NCI-H2196 treated with DMSO at 0.1 percent for 48 hours (cell line): Measurements from ENCODE around the gene CADPS2.
"Not testable (repeated sequence)": the region's sequence is repeated elsewhere in the genome, so short reads cannot be mapped to it uniquely, and the experiment has no call there.

Source experiments
- DNase-seq: peaks from one replicate; lab custom pipeline; 2025; ENCODE audit not compliant: unreplicated experiment; lab: John Stamatoyannopoulos, UW

The CADPS2 gene

DNA sequence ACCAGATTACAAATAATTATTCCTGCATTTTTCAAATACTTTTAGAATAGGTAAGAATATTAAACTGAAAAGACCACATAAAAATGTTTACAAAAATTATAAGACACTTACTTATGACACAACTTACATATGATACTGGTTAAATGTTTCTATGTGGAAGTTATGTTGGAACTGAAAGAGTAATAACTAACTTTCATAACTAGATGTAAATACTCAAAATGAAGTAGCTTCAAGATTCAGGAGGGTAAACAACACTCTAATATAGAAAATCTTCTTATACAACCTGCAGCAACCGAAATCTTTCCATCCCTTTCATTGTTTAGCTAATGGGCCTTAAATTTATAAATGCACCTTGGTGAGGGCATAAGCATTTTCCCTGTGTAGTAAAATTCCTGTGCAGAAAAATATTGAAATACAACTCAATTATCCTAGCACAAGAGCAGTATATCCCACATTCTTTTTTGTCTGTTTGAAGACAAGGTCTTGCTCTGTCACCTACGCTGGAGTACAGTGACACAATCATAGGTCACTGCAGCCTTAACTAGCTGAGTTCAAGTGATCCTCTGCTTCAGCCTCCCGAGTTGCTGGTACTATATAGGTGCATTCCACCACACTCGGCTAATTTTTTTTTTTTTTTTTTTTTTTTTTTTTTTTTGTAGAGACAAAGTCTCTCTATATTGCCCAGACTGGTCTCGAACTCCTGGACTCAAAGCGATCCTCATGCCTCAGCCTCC, 168.7 kb downstream of the CADPS2 start:
- no peak for DNase-seq

DNA sequence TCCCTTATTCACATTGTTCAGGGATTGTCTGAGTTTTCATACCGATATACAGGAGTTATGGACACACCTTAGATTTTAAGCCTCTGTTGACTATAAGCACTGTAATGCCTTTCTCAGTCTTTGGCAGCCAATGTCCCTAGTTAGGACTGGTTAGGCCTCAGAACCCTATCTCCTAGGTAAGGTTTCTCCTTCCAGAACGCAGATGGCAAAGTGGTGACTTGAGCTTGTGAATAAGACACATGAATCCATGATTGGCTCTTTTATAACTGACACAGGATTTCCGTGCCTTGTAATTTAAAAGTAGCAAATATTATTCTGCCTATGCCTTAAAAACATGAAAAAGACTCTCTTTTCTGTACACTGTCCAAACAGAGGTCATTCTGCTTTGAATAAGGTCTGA, 171.1 kb downstream of the CADPS2 start:
- DNase-seq: no peak

DNA sequence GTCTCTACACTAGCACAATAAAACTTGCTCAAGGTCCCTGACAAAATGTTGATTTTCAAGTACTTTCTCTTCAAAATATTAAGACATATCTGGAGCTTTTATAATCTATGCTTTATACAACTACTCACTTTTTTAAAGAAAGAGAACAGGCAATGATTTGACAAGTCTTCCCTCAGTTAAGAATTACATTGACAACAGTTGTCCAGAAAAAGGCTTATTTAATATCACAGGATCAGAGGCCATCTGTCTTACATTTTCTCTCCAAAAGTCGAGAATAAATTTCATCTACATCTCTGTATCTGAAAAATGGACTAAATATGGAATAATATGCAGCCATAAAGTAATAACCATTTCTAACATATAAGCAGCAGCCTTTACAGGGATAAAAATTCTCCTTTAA, 175.3 kb downstream of the CADPS2 start:
- no peak for DNase-seq

DNA sequence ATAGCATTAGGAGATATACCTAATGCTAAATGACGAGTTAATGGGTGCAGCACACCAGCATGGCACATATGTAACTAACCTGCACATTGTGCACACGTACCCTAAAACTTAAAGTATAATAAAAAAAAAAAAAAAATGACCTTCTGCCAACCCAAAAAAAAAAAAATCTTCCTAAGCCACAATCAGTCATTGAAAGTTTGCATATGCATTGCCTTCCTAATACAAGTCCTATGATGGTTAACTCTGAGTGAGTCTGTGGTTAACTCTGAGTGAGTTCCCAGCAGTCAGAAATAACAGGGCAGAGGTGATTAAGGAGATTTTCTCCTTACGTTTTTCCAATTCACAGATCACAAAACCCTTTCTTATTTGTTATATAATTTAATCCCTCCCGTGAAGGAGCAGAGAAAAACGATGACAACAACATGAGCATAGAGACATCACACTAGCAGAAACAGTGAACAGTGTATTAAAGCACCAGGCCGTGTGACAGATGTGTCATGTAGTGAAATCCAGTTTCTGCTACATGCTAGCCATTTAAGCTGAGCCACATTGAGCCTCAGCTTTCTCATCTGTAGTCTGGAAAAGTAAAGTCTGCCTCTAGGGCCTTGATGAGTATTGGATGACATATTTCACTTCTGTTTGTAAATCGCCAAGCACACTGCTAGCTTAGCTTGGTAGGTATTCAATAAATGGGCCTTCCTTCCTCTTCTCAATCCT, 176.2 kb downstream of the CADPS2 start:
- DNase-seq: no peak

DNA sequence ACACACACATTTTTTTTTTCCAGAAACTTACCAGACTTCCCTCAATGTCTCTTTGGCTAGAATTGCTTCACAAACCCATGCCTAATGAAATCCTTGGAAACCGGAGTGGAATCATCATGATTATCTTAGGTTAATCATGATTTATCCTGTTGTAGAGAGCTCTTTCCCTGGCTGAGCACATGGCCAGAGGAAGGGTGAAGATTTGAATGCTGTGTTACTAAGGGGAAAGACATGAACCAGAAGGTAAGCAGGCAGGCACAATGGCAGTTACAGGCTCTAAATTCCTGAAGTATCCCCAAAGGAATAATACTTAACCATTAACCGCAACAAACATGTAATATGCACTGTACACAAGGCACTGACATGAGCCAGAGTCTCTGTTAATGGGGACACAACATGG, 179.4 kb downstream of the CADPS2 start:
- no peak for DNase-seq

DNA sequence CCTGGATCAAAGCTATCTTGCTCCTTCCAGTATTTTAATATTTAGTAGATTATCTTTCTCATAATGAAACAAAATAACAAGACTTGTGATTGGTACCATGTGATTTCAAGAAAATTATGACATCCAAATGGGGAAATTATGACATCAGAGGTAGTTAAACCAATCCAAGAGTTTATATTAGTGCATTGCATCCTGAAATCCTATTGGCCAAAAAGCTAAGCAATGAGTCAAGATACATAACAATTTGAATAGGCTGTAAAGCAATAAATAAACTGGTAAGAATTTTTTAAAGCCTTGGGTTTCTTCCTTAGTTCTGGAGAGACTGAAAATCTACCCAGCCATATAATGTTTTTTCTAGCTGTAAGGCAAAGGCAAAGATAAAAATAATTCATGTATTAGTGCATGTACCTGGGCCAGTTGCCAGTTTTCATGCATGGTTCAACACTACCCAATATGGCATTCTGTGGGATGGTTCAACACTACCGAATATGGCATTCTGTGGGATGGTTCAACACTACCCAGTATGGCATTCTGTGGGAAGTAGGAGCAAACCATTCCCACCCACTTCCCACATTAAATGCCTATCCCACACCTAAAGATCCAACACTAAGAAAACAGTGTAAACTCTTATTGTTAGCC, 183.3 kb downstream of the CADPS2 start, which contains the start of gene RNF148:
RNF148 (minus strand) TSS at position 51 of the 639 bp plus-strand sequence. CDS start 172 bp downstream, outside the sequence.
- DNase-seq: no peak

DNA sequence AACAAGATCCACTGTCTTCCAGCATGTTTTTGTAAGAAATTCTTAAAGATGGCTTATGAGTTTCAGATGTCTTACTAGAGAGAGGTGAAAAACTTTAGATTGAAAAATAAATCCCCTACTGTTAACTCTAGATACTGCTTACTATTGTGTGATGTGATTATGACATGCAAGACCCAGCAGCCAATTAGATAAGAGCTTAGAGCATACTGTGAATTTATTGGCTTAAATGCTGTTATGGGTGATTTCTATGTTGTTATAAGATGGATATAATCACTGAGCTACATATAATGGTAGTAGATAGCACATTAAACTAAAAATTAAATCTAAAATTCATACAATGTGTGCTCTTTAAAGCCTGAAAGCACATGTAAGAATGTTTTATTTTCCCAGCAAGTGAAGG, 187.2 kb downstream of the CADPS2 start, which contains the start of gene RNF133:
RNF133 (minus strand) TSS at position 101 of the 400 bp plus-strand sequence. CDS start 199 bp downstream, outside the sequence.
- DNase-seq: no peak

DNA sequence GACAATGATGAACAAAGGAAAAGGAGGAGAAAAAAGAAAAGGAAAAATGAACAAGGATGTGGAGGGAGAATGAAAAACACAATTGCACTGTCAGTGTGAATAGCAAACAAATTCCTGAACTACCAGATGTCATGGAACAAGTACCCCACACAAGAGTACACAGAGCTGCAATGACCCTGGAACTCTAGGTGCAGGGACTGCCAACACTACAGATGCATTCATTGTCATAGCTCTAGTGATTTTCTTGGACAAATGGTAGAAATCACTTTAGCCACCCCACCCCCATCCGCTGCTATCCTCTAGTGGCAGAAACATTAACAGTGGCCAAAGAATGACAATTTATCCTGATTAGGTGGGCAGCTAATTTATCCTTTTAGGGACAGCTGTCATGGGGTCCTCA, 190.4 kb downstream of the CADPS2 start:
- no peak for DNase-seq

DNA sequence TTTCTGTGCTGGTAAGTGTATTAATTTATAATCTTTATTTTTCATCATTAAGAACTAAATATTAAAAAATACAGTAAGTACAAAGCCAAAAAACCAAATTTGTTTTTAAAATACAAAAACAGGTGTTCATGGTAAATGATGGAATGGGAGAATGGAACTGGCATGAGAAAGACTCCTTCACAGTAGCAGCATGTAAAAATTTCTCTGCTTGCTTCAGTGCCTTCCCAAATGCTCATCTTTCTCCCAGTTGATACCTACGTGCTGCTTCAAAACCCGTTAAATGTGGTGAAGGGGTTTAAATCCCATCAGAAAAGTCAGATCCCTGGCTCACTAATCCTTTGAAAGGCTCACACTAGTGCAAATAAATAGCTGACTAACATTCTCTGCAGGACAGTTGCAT, 191.6 kb downstream of the CADPS2 start:
- DNase-seq: no peak

DNA sequence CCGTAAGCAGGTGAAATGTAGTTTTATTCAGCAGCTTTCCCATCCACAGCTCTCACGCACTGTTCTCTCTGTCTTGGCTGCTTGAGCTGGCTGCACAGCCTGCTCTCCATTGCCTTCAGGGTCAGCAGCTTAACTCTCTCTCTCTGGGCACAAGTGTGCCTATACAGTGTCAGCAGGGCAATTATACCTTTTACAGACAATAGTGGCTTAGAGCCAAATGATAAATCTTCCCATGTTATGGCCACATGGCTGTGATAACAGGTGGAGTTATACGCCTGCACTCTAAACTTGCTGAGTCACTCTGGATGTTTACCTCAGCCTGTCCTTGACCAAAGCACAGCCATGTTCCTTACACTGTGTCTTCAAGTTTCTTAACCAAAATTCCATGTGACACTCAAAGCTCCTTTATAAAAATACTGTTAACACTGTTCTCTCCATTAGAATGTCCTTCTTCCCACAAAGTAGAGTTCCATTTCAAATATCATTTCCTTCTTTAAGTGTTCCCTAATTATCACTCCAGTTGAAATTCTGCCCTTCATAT, 193.4 kb downstream of the CADPS2 start:
- no peak for DNase-seq

DNA sequence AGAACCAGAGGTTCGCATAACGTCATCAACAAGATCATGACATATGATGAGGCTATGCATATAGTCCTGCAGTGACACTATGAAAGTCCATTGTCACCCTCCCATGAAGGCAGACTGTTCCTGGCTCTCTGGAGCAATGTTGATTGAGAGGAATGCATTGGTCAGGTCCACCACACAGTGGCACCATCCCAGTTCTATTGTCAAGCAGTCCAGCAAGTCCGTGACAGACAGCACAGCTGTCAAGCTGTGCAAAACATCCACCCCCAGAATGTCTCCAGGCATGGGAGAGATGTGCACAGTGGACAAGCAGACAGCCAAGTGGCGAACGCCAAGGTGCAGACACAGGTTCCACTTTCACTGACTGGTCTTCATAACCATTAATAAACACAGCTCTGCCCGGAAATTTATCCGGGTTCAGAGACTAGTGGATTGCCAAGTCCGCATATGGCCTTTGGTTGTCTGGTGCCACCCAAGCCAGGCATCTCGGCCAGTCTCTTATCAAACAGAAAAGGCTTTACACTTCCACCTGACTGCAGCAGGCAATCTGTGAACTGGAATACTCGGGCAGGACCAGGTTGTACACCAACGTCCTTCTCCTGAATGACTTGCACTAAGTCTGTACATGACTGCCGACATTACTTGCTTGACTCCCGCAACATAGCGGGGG, 194.6 kb downstream of the CADPS2 start:
- no peak for DNase-seq

DNA sequence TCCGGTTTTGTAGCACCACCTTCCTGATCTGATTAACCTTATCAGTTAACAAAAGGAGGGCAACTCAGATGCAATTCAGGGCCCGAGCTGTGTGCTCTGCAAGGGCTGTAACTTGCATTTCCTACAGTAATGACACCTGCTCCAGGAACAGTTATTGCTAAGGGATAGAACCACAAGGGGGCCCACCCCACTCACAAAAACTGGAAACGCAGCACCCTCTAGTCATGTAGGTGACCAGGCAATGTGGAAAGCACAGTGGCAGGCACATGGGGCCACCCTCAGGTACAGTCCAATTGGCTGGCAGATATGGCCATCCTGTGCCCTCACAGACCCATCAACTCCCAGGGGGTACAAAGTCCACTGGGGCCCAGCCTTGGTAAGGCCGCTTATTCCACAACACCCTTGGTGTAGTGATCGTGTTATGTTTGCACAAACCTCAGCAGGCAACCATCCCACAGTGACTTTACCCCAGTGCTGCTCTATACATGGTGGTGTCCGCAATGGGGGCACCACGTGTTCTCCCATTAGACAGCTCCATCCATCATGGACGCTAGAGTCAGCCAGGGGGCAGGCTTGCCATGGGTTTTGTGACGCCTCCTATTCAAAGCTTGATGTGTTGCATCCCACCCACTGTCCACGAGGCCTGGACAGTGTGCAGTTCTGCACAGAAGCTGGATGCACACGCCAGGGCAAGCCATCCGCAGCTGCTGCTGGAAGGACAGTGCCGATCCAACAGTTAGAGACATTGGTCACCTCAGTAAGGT, 196.7 kb downstream of the CADPS2 start:
- DNase-seq: no peak

DNA sequence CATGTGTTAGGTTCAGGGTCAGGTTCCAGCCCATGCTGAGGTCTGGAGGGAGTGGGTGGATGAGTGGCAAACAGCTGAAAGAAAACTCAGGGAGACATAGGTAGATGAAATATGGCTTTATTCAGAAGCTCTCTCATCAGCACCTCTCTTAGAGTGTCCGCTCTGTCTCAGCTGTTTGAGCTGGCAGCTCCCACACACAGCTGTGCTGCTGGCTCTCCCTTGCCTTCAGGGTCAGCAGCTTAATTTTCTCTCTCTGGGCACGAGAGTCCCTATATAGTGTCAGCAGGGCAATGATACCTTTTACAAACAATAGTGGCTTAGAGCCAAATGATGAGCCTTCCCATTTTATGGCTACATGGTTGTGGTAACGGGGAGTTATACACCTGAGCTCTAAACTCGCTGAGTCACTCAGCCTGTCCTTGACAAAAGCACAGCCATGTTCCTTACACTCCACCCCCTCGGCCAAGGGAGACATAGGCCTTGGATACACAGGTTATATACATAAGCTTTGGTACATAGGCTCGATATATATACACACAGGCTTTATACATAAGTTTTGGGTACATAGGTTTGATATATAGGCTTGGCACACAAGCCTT, 197.8 kb downstream of the CADPS2 start:
- DNase-seq: no peak

DNA sequence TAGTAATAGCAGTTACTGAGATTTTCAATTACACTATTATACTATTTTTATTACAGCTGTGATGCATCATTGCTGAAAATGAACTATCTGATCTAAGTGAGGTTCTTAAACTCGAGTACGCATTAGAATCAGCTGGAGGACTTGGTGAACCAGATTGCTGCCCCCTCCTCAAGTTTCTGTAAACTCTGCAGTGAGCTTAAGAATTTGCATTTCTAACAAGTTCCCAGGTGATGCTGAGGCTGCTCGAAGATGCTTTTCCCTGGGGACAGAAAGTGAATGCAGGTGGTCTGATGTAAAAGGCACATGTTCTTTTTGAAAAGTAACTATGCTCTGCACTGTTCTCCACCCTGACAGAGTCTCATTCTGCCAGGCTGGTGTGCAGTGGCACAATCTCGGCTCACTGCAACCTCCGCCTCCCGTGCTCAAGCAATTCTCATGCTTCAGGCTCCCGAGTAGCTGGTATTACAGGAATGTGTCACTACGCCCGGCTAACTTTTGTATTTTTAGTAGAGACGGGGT, 199.8 kb downstream of the CADPS2 start:
- DNase-seq: no peak

DNA sequence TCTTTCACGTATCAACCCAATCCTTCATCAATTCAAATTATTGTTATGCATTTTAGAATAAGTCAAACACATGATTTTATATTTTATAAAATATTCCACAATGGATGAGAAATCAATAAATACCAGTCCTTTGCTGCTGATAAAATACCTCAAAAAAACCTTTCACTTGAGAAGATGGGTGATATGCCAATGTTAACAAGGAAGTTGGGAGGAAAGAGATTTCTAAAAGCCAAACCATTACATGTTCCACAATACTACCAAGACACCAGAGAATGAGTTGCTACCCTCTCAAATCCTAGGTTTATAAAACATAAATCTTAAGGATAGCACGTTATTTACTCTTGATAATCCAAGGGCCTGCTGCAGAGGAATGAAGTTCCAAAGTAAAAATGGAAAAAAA, 201.8 kb downstream of the CADPS2 start:
- no peak for DNase-seq

DNA sequence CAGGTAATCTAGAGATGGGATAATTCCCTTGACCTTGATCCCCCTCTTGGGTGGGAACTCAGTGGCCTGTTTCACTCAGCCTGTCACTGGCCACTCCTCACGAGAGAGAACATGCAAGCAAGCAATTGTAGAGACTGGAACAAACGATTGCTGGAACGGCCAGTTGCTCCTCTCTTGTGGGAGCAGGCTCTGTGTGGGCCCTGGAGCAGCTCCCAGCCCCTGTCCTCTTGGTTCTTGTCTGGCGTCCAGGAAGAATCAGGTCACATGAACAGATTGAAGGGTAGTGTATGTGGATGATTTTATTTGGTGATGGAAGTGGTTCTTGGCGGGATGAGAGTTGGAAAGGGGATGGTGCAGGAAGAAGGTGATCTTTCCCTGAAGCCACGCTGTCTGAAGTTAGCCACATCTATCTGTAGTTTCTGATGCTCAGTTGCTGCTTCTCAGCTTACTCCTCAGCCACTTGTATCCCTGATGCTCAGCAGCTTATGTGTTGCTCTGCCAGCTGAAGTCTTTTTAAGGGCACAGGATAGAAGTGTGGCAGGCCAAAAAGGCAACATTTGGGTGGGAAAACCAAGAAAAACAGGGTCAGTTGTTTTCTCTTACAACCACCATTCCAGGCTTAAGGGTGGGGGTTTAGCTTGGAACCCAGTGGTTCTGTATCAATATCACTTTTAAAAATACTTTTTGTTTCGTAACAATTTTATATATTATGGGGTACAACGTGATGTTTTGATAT, 203.3 kb downstream of the CADPS2 start:
- no peak for DNase-seq

DNA sequence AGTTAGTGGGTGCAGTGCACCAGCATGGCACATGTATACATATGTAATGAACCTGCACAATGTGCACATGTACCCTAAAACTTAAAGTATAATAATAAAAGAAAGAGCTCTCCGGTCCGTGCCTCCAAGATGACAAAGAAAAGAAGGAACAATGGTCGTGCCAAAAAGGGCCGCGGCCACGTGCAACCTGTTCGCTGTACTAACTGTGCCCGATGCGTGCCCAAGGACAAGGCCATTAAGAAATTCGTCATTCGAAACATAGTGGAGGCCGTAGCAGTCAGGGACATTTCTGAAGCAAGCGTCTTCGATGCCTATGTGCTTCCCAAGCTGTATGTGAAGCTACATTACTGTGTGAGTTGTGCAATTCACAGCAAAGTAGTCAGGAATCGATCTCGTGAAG, 205.1 kb downstream of the CADPS2 start:
- not testable (repeated sequence) for DNase-seq

DNA sequence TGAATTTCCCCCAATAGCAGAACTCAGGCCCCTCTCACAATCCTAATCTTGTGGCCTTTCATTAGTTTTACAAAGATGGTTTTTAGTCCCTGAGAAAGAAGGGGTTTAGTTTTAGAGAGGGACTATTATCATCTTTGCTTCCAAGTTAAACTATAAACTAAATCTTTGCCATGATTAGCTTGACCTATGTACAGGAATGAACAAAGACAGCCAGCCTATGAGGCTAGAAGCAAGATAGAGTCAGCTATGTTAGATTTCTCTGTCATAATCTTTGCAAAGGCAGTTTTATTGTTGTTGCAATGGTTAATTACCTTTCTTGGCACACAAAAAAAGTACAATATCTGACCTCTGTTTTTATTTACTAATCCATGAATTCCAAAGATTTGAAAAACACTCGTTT, 206.4 kb downstream of the CADPS2 start:
- DNase-seq: no peak

DNA sequence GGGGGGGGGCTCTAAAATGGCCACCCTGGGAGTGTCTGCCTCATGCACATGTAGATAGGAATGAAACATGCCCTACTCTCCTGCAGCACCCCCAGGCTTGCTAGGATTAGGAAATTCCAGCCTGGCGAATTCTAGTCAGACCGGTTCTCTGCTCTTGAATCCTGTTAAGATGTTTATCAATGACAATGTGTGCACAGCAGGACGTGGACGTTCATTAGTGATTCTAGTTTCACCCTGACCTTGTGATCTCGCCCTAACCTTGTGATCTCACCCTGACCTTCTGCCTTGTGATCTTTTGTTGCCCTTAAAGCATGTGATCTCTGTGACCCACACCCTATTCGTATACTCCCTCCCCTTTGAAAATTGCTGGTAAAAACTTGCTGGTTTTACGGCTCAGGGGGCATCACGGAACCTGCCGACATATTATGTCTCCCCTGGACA, 207.0 kb downstream of the CADPS2 start:
- DNase-seq: not testable (repeated sequence)
